NCI-H345 (cell line): ENCODE measurements around the gene FAM111B.
A peak's percentile ranks its signal among the peaks of the same experiment; 100 is the strongest.
"Not testable (repeated sequence)": the region's sequence is repeated elsewhere in the genome, so short reads cannot be mapped to it uniquely, and the experiment has no call there.

Source experiments
- DNase-seq: peaks from one replicate; lab custom pipeline; 2025; lab: John Stamatoyannopoulos, UW

FAM111B gene

DNA sequence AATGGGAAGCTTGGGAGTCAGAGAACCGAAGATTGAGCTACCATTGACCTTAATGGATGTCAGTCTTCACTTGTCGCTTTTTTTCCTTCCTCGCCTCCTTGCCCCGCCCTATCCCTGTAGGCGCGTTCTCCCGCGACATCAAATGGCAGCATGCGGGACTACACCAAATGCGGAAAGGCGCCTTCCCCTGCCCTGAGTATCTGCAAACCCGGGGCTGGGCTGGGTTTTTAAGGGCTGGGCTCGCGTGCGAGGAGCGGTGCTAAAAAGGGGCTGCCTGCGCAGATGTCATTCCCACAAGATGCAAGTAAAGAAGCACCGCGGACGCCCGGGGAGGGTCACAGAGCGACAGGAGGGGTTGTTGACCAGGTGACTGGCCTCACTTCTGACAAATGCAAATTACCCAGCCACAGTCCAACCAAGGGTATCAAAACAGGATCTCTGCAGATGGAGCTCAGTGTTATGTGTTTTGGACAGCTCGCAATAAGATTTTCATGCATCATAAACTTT is 4.7 kb upstream of the FAM111B start:
- no peak for DNase-seq

DNA sequence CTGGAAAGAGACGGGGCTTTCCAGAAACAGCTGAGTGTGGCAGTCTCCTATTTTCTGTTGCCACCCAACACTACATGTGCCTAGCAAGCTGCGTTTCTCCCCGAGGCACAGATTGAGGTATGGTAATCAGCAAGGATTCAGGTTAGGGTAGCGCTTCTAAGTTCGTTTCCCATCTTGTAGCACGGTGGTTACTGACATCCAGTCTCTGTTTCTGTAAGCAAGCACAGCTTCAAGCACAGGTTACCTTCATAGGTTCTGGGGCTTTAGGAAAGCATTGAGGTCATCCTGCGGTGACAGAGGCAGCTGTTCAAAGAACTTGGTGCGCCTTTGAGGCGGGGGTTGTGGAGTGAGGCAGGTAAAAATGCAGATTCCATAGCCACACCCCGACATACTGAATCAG is 684 bp downstream of the FAM111B start:
- peak; percentile 14 for DNase-seq

DNA sequence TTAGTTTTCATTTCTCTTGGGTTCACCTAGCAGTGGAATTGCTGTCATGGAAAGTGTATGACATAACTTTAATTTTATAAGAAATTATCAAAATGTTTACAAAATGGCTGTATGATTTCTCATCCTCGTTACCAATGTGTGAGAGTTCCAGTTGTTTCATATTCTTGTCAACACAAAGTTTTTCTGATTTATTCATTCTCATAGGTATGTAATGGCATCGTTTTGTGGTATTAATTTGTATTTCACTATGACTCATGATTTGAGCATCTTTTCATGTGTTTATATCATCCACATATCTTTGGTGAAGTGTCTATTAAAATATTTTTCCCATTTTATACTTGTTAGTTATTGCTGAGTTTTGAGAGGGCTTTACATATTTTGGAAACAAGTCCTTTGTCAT is 5.5 kb downstream of the FAM111B start:
- no peak for DNase-seq

DNA sequence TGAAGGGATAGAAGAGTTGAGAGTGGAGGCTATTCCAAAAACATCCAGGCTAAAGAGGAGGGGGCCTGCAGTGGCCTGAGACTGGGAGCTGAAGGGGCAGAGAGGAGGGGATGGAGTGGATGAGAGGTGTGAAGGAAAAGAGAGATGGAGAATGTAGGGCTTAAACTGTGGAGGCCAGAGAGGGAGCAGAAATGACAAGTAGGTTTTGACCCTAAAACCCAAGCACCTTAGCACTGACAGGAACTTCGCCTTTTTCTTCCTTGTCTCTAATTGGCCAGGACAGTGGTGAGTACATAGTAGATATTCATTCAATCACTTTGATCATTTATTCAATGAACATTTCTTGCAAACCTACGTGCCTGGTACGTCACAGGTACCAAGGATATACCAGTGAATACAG is 7.3 kb downstream of the FAM111B start:
- DNase-seq = no peak

DNA sequence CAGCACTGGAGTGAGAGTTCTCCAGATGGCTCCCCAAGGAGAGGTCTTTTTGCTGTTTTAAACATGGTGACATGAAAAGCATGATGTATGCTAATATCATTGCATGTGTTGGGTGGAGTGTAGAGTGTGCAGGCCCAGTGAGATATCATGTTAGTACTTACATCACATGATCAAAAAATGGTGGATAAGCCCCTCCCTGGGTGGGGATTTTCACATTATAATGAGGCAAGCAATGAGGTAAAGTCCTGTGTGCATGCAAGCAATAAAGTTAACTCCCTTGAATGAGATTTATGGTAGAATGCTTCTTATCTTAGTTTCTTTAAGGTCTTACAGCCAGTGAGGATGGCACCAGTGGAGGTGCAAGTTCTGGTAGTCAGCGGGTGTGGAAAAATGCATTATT is 8.5 kb downstream of the FAM111B start:
- DNase-seq = no peak

DNA sequence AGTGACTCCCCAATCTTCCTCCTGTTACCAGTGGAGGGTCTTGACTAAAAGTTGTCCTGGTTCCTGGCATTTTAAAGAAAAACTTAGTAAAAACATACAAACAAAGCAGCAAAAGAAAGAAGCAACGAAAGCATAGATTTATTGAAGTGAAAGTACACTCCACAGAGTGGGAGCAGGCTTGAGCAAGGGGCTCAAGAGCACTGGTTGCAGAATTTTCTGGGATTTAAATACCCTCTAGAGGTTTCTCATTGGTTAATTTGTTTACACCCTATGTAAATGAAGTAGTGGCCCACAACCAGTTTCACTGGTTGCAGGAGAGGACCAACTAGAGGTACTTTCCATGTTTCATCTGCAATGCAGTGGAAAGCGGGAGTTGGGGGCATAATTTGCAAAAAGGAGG is 10.7 kb downstream of the FAM111B start:
- DNase-seq = no peak

DNA sequence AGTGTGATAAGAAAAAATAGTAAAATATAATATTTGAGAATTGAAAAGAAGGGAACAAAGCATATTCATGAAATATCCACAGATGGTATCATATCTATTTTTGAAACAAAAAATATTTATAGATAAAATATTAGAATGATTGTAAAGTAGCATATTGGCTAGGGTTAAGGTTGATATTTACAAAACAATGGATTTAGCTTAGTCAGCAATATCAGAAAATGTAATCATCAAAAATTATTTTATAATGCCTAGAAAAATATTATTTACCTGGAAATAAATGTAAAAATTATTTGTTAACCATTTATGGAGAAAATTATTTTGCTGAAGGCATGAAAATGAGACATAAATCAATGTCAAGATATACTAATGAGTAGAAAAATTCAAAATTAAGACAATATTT is 12.8 kb downstream of the FAM111B start:
- DNase-seq = no peak

DNA sequence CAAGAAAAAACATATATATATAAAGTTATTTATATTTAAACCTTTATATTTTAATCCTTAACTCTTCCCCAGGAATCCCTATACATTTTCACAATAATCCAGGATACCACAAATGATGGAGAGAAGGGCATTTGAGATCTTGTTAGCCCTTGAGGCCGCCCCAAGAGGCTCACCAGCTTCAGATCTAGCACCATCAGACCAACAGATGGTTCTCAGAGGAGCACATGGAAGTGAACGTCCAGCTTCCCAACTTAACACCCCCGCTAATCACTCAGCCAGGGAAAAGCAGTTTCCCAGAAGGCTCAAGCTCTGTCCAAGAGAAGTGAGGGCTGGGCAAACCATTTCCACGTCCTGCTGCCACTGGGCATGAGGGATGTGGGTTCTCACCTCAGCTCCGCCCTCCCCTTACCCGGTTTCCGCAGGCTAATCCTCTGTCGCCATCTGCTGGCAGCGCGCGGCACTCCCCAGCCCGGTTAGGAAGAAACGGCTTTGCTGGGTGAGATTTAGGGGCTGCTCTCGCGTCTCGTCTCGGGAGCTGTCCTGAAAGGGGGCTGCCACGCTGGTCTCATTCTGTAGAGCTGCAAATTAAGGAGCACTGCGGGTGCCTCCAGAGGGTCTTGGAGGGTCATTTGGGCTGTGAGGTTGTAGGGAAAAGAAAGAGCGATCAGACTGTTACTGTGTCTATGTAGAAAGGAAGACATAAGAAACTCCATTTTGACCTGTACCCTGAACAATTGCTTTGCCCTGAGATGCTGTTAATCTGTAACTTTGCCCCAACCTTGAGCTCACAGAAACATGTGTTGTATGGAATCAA is 28.8 kb downstream of the FAM111B start:
- DNase-seq = peak; percentile 56

DNA sequence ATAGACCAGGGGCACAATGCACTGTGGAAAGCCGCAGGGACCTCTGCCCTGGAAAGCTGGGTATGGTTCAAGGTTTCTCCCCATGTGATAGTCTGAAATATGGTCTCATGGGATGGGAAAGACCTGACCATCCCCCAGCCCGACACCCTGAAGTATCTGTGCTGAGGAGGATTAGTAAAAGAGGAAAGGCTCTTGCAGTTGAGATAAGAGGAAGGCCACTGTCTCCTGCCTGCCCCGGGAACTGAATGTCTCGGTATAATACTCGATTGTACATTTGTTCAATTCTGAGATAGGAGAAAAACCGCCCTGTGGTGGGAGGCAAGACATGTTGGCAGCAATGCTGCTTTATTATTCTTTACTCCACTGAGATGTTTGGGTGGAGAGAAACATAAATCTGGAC is 29.5 kb downstream of the FAM111B start:
- DNase-seq = not testable (repeated sequence)

DNA sequence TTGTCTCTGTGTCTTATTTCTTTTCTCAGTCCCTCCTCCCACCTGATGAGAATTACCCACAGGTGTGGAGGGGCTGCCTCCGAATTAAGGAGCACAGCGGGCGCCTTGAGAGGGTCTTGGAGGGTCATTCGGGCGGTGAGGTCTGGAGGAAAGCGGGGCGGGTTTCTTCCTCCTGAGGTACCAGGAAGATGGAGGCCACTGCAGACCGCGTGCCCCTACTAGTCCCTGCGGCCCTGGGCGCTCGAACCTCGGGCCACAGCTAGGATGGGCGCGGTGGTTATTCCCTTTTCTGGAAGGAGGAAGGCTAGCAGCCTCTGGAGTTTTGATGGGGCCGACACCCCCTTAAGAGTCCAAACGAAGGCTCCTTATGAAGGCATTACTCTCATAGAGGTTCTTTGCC is 30.2 kb downstream of the FAM111B start:
- DNase-seq = no peak

DNA sequence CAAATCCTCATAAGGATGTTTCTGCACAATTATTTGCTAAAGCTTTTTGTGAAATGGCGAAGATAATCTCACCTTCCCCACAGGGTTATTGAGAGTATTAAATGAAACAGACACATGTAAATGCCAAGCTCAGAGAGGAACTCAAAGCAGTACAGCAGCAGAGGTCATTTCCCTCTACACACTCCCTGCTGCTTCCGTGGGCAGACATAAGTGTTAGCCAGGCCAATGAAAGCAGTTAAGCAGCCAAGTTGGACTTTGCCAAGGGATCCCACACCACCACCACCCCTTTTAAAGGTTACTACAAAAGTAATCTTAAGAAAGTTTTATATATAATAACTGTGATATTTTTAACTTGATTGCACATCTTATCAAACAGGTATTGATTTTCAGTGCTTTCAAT is 31.6 kb downstream of the FAM111B start:
- no peak for DNase-seq

DNA sequence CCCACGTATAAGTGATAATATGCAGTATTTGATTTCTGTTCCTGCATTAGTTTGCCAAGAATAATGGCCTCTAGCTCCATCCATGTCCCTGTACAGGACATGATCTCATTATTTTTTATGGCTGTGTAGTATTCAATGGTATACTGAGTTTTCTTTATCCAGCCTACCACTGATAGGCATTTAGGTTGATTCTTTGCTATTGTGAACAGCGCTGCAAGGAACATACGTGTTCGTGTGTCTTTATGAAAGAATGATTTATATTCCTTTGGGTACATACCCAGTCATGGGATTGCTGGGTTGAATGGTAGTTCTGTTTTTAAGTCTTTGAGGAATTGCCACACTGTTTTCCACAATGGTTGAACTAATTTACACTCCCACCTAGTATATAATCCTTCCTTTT is 34.2 kb downstream of the FAM111B start:
- DNase-seq = no peak

DNA sequence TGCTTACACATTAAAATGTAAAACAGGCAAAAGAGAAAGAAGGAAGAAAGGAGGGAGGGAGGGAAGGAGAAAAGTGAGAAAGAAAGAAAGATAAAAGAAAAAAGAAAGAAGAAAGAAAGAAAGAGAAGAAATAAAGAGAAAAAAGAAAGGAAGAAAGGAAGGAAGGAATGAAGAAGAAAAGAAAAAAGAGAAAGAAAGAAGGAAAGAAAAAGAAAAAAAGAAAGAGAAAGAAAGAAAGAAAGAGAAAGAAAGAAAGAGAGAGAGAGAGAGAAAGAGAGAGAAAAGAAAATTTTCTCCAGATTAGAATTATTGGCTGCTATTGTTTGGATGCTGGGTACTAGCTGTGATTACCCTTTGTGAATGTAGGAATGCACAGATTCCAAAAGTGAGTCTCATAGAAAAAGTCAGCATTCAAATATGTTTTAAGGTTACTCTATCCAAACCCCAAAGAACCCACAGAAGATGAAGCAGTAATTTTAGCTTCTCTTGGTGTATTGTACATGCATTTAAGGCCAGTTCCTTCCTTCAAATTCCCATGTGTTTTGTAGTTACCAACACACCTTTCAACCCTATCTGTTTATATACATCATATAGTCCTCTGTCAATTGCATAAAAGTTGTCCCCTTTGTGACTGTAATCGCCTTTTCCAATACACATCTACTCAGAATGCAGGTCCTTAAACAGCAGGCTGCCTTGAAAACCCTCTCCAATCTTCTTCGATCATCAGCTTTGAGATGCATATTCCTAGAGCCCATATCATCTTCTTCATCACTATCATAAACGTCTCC is 34.8 kb downstream of the FAM111B start:
- DNase-seq = no peak

DNA sequence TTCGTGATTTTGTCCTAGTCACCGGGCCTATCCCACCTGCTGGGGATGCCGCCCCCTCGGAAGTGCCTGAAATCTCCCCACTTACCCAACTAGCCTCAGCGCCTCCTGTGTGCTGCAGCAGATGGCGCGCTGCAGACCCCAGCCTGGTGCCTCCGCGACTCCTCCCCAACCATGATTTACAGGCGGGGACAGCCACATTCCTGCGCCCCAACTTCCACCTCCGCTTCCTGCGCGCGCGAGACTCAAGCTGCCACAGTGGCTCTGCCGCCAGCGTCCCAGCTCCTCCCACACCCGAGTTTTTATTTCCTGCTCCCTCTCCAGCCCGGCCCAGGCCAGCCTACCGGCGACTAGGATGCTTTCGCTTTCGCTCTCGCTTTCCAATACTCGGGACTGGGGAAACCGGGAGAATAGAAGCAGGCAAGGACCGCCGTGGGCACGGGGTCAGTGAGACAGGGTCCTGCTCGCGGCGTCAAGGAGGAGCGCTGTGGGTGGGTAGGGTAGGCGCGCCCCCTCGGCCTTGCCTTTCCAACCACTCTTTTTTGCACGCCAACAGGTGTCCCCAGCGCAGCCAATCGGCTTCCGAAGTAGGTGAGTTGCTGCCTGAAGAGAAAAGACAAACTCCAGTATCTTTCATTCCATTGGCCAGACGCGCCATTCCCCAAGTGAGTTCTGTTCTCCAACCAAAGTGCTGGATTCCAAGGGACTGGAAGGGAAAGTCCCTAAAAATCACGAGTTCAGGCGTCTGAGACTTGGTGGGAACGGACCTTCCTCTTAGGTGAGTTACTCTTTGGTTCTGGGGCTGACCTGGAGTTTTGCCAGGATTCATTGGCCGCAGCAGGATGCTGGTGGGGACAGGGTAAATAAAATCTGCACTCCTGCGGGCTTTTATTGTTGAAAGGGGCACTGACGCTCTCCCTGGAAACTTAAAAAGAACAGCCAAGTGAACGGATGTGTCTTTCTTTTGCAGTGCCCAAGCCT is 35.8 kb downstream of the FAM111B start, which contains the start of gene FAM111A:
Gene FAM111A, plus strand, starts transcription at position 327 of the 978 bp plus-strand sequence. CDS start 6,017 bp downstream, outside the sequence.
- peak; percentile 94 for DNase-seq

DNA sequence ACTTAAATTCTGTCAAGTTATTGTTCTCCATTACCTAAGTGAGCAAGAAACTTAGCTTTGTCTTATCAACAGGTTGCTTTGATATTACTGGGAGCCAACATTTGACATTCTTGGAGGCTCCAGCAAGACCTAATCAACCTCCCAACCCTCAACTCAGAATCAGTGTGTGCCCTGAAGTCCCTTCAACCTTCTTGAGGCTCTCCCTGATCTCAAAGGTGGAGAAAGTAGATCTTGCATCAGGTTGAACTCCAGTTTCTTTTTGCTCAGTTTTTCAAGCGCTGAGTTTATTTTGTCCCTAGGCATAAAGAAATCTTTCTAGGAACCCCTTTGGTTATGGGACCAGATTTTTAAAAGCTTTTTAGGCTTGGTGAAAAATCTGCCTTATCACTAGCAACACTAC is 37.1 kb downstream of the FAM111B start:
- DNase-seq = no peak

DNA sequence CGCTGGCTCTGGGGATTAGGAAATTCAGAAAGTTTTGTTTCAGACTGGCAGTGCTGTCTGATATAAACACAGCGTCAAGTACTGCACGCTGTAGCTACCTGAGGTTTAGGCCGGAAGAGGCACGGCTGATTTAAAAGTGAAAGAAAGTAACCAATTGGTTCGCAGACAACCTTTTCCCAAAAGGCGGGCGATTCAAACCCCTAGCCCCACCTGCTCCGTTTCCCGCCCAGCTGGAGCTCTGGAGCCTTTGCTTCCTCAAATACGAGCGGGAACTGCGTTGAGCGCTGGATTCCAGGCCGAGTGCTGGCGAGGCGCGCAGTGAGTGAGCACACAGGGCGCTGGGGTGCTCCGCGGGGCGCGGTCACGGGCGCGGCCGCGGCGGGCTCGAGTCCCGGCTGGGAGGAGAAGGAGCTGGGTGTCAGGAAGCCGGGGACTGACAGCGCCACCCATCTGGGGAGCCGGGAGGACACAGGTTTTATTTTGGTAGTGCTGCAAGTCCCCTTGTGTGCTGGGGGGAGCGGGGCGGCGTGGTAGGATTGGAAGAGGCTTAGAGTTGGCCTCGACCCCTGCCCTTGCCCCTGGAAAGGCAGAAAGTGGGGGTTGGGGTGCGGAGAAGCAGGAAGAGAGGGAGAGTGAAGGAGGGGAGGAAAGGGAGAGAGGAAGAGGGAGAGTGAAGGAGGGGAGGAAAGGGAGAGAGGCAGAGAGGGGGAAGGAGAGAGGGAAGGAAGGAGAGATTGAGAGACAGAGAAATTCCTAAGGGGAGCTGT is 37.7 kb downstream of the FAM111B start:
- peak; percentile 94 for DNase-seq

DNA sequence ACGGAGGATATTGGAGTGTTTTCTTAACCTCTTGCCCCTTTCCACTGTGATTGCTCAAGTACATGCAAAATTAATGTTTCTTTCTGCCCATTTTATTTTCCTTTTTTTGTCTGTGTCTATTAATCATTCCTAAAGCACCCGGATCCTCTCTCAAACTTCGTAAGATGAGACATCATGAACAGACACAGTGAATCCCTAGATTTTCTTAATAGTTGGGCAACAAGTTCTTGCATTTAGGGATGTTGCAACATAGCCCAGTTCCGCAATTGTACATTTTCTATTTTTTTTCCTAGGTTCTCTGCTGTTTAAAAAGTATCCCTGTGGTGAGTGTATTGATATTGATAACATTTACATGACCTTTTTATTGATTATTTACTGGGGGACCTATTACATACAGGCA is 38.5 kb downstream of the FAM111B start:
- DNase-seq = no peak

DNA sequence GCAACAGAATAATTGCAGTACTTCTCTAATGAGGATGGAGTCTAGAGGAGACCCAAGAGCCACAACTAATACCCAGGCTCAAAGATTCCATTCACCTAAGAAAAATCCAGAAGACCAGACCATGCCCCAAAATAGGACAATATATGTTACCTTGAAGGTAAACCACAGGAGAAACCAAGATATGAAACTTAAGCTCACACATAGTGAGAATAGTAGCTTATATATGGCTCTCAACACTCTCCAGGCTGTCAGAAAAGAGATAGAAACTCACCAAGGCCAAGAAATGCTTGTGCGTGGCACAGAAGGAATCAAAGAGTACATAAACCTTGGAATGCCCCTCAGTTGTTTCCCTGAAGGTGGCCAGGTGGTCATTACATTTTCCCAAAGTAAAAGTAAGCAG is 44.7 kb downstream of the FAM111B start:
- no peak for DNase-seq

DNA sequence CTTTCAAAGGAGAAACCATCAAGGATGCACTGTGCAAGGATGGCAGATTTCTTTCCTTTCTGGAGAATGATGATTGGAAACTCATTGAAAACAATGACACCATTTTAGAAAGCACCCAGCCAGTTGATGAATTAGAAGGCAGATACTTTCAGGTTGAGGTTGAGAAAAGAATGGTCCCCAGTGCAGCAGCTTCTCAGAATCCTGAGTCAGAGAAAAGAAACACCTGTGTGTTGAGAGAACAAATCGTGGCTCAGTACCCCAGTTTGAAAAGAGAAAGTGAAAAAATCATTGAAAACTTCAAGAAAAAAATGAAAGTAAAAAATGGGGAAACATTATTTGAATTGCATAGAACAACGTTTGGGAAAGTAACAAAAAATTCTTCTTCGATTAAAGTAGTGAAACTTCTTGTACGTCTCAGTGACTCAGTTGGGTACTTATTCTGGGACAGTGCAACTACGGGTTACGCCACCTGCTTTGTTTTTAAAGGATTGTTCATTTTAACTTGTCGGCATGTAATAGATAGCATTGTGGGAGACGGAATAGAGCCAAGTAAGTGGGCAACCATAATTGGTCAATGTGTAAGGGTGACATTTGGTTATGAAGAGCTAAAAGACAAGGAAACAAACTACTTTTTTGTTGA is 45.4 kb downstream of the FAM111B start:
- DNase-seq = no peak

DNA sequence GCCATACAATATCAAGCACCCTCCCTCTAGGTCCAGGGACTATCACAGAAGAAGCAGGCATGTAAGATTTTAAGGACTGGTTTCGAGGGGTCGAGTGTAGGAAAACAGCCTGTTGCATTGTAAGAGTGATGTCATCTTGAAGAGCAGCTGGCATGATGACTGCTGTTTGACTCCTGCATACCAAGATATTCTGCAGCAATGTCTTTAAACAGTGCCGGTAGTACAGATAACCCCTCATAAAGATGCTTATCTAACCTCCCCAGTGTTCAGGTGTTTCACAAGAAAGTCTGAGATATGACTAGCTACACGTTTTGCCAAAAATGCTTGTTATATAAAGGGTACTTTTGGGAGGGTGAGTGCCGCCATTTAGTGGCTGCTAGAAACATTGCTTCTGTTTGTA is 47.6 kb downstream of the FAM111B start:
- DNase-seq = no peak

DNA sequence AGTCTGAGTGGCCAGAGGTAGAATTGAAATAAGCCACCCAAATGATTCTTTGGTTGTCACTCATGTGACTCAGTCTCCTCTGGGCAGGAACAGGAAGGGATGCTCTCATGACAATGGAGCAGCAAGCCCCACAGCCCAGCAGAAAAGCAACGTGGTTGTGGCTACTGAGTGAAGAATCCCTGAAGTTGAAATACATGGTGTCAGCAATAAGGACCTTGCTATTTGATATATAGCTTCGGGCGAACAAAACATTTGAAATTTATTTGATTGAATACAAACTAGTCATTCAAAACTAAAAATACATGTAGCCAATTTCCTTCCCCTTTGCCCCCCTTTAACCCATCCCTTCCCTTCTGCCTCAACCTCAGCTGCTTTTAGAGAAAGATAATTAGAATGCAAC is 50.4 kb downstream of the FAM111B start:
- no peak for DNase-seq
